Stimulated activated CD4-positive, alpha-beta T cell treated with anti-CD3 and anti-CD28 coated beads, Interleukin-2, amount 100 ng/mL, for 24 hours (primary cell): ENCODE data around the gene ELMO1.
A peak's percentile ranks its signal among the peaks of the same experiment; 100 is the strongest.

Source experiments
- DNase-seq, 2 donors: peaks; one replicate each; pipeline ENCODE4 v3.0.0-alpha.2; 2020

Gene ELMO1

DNA sequence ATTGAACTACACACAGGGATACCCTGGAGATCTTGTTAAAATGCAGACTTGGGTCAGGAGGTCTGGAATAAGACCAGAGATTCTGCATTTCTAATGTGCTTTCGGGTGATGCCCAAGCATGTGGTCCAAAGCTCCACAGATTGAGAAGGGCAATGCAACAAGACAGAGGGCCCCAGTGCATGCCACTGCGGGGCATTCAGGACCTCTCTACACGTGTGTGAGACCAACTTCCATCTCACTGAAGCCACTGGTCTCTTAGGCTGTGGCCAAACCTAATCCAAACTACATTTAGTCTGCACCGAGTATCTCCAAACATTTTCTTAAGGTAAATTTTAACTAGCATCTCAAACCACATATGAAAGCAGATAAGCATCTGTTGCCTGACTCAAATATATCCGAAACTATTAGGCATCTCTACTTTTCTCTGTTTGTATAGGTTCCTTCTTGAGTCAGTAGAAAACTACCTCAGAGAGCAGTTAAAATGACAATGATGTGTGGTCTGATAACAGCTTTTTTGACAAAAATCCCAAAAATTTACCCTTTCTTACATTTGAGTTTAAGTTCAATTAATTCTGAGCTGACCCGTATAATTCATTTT is 107.5 kb downstream of the ELMO1 start:
- DNase-seq: no peak

DNA sequence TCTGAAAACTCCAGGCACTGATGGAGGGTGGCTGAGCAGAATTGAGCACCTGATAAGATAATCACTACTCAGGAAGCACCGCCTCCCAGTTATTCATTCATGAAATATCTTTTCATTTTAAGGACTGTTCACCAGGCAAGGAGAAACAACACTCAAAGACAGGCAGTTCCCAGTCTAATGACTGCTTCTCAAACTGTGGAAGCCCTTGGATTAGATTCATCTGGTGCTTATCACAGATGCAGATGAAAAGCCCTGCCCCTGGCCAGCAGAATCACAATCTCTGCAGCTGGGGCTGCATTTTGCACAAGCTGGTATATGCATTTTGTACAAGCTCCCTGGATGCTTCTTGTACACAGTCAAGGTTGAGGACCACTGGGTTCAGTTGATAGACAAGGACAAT is 109.7 kb downstream of the ELMO1 start:
- no peak for DNase-seq

DNA sequence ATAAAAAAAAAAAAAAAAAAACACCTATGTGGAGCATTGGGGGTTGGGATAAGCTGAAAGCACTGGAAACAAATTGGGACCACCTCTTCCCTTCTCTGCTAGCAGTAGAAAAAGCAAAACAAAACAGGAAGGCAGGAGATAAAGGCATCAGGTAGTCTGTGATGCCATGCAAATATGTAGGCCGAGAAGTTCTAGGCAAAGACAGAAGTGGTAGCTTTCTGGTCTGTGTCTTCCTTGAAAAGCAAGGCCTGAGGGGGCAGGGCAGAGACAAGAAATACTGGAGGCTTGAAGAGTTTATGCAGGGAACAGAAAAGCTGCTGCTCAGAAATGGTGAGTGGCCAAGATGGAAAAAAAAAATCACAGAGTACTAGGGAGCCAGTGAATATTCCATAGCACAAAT is 111.1 kb downstream of the ELMO1 start:
- DNase-seq: no peak

DNA sequence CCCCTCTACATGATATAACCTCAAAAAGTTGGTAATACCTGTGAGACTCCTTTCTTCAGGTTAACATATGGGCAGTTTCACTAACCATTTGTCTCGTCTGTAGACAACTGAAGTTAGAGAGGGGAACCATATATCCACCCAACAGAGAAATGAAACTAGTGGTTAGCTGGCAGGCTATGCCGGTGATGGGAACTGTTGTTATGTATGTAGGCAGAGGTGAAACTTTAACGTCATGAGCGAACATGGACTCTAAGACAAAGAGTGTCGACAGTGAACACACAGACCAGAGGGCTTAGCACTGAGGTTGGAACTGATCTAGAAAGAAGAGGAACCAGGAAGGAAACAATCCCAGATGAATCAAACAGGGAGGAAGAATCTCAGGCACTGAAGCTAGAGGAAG is 112.4 kb downstream of the ELMO1 start:
- DNase-seq: peak; percentile 31 to 45

DNA sequence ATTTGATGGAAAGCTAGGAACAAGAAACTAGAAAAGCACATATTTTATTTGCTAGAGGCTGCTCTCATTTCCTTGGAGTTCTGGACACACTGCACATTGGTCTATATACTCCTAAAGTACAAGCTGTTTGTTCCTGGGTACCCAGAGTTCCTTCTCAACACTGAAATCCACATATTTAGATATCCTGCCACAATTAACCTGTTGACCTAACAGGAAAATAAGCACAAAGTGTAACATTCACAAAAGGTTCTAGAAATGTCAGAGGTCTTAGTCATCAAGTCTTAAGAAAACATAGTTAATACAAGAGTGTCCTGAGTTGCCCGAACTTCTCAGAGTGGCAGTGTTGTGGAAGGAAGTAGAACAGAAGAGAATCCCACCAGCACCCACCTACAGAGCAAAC is 115.6 kb downstream of the ELMO1 start:
- no peak for DNase-seq

DNA sequence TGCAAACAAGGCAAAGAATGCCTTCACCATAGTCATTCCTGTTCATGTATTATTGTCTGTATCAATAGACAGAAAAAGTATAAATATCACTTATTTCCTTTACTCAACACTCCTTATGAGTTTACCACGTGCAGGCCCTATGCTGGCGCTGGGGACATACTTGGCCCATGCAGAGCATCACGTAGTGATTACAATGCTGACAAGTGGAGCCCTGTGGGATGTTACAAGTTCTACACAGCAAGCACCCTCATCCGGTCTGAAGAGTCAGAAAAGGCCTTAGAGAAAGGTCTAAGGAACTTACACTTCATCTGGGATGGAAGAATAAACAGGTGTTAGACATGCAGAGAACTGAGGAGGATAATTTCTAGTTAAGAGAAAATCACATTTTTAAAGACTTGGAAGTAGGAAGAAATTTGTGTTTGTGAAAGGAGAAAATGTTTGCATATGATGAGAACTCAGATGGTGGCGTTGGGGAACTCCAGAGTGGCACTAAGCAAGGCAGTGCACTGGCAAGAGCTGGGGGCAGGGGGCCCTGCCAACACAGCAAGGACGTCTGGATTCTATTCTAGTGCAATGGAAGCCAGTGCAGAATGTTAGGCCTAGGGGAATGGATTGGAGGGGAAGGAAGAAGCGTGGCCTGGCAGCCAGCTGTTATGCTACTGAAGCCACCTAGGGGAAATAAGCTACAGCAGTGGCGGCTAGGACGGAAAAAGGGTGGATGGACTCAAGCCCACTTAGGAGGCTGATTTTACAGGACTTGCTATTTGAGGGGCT is 116.2 kb downstream of the ELMO1 start:
- DNase-seq: no peak

DNA sequence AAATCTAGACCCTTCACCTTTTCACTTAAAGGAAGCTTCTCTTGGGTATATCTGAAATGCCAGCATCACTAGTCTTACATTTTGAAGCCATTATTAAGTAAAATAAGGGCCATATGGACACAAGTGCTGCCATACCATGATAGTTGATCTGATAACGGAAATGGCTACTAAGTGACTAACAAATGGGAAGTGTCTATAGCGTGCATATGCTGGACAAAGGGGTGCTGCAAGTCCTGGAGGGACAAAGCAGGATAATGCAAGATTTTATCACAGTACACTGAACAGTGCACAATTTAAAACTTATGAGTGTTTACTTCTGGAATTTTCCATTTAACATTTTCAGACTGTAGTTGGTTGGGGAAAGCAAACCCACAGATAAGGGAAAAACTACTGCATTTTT is 117.9 kb downstream of the ELMO1 start:
- DNase-seq: no peak

DNA sequence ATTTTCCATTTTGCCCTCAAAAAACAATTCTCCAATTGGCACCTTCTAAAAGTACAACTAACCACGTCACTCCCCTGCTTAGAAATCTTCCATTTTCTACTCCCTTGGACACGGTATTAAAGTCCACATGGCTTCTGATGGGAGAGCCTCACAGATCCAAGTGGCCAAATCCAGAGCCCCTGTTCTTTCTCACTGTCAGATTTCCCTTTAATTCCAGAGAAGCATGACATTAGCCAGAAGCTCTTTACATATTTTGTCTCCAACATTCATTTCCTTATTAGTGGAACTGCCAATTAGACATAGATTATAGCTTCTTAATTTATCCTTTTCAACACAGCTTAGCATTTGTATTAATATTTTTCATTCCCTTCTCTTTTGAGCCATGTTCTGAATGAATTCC is 118.7 kb downstream of the ELMO1 start:
- DNase-seq: no peak

DNA sequence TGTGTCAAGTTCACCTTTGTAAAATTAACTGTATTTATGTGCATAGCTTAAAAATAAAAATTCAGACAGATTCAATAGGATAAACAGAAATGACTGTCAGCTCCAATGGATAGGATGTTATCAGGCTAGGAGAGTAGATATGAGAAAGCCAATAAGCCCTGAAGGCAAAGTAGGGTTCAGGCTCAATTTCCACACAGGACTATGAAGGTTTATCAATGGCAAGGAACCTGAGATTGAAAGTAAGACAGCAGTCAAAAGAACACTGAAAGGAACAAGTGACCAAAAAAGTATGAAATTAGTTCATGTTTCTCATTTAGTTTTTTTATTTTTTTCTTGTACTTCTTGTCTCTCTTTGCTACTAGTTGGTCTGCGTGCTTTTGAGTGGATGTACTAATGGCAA is 121.4 kb downstream of the ELMO1 start:
- DNase-seq: no peak

DNA sequence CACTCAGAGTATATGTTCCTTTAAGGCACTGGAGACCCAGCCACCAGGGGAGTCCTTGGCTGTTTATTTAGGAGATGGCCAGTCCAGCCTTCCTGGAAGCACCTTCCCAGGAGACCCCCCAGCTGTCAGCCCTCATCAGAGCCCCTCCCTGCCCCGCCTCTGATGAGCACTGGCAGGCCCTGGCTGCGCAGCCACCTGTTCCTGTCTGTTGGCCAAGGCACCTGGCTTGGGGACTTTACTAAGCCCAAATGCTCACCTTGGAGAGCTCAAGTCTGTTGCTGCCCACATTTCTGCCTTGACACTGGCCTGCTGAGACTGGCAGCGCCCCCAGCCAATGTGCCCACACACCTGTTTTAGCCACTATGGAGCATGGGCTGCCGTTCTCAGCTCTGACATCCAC is 124.7 kb downstream of the ELMO1 start:
- DNase-seq: no peak

DNA sequence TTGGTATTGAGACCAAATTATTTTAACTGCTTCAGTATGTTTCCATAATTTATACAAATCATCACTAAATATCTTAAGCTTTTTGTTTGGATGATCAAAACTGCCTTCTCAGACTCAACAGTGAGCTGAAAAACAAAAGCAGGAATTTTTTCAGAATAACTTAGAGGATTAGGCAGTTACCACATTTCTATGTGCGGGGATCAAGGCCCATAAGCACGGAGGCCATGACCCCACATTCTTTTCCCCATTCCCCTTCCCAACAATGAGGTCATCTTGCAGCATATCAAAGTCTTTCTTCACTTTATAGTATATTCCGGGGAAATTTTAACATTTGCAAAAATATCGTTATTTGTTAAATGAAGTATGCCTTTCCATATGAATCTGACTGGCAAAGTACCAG is 125.8 kb downstream of the ELMO1 start:
- no peak for DNase-seq

DNA sequence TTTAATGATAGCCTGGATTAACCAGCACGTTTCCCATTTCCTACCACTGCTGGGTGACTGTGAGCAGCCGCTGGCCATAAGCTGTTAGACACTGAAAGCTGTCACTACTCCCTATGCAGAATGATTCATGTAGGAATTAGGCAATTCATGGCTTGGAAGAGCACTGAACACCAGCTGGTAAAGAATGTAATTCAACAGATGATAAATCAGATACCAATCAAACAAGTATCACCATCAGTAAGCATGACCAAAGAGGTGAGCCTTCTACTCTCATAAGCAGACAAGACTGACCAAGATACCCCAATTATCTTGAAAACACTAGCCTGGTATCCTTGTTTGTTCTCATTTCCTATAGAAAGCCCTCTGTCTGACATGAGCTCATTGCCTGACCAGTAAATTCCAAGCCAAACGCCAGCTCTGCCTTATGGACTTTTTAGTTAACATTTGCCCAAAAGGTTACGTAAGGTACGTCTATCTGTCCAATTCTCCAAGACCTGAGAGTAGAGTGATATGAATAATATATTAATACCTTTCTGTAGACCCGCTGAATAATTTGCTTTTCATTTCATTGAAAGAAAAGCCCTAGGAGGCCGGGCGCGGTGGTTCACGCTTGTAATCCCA is 127.7 kb downstream of the ELMO1 start:
- DNase-seq: no peak

DNA sequence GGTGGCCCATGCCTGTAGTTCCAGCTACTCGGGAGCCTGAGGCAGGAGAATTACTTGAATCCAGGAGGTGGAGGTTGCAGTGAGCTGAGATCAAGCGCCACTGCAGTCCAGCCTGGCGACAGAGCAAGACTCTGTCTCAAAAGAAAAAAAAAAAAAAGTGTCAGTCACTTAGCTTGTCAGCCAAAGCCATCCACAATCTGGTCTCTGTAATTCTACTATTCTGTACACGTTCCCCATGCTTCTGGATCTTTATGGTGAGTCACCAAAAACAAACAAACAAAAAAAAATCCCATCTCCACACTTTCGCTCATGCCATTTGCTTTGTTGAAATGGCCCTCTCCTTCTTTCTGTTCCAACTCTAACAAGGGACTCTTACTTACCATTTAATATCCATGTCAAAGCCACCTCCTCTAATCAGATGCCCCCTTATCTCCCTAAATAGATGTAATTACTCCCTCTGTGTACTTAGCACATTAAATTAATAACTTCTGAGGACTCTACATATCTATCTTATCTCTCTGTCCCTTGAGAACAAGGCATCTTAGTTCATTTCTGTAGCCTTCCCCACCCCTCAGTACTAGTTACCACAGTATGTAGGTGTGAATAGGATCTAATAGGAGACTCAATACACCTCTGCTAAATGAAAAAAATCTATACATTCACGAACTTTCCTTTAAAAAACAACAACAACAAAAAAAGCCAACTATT is 128.4 kb downstream of the ELMO1 start:
- DNase-seq: no peak

DNA sequence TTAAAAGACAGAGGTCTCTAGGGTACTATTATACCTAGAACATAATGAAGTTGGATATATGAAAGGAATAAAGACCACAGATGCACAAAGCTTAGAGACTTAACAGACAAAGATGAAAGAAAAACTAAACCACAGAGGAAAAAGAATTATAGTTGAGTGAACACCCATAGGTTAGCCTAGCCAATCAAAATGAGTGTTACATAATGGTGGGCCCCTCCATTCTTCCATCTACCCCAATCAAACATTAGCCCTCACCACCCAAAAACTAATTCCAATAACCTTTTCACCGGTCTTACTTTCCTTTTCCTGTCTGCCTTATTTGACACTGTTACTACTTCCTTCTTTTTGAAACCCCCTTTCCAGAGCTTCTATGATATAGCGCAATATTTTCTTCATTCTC is 130.1 kb downstream of the ELMO1 start:
- no peak for DNase-seq

DNA sequence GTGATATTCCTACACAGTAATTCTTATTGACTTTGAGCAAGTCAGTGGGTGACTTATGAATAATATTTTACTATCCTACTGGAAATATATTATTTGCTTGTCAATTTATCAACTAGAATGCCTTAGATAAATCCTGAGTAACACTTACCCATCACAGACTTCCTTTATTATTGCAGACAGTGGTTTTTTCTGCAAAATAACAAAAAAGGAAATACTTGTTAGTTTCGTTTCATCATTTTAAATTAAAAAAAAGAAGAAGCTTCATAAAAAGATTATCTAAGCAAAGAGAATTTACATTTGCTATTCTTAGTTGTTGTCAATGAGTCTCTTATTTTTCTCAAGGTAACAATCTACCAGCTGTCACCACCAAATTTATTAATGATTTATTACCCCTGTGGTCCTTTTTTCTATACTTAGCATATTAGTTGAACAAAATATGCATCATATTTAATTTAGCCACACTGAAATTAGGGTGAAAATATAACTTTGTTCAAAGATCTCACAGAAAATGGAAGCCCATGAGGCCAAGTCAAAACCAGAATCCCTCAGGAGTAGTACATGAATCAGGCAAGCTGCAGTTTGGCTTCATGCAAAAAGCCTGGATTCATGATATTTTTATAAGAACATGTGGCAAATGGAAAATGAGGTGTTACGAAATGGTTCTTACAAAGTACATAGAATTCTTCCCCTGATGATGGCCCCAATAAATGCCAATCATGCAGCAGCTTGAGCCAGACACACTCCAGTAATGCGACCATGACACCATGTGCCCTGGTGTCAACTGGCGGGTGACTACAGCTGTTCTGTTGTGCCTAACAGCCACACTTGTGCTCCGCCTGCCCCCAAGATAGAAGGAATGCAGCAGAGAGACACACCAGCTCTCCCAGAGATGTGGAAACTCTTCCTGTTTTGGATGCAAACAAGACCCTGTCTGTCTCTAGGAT is 132.6 kb downstream of the ELMO1 start:
- no peak for DNase-seq

DNA sequence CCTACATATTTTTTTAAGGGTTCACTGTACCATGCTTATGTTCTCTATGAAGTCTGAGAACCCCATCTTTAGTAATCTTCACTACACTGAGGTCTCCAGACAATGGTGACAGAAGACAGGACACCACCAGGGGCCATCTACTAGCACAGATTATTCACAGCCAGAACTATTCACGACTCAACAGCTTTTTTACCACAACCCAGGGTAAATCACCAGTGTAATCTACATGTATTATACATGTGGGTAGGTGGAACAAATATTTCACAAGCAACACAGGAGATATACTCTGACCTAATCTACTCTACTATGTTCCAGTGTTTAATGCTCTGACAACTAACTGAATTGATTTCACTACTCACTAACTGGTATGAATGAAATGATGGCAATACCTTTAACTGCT is 136.1 kb downstream of the ELMO1 start:
- no peak for DNase-seq

DNA sequence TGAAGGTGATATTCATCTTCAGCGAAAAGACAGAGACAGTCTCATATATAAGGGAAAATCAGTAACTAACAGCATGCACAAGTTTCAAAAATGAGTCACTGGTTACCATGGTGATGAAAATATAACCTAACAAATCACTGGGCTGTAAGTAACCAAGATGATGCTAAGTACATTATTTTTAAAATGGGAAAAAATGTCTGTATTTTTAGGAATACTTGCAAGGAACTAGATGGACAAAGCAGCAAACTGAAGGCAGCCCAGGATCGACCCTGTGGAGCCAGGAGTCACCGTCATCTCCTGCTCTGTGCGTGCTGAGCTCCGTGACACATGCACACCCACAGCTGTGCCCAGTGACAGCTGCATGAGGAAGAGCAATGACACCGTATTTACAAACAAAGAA is 137.3 kb downstream of the ELMO1 start:
- DNase-seq: peak; percentile 31 to 43

DNA sequence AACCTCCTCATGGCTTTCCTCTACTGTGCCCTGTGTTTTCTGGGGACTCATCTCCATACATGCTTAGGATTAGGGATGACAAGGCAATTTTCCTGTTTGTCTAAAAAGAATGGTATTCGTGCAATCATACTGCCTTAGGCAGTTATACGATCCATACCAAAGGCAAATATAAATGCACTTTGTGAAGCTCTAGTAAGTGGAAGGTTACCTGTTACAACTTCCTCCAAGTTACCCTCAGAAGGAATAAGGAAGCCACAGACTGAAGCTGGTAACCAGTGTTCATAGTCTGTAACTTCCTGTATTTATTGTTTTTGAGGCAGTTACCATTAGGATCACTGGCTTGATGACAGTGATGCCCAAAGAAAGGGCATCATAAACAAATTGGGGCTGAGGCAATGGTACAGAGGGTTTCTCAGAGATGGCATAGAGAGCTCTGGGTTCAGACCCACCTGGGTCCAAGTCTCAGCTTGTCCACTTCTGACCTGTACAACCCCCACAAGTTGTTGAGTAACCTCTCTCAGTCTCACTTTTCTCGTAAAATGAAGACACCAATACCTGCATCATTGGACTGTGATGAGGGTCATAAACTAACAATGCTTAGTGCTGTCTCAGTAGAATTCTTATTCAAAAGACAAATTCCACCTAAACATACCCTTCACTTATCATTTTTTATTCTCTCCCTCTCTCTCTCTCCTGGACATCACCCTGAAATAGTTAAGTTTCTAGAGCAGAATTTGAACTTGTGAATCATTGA is 138.2 kb downstream of the ELMO1 start:
- DNase-seq: no peak

DNA sequence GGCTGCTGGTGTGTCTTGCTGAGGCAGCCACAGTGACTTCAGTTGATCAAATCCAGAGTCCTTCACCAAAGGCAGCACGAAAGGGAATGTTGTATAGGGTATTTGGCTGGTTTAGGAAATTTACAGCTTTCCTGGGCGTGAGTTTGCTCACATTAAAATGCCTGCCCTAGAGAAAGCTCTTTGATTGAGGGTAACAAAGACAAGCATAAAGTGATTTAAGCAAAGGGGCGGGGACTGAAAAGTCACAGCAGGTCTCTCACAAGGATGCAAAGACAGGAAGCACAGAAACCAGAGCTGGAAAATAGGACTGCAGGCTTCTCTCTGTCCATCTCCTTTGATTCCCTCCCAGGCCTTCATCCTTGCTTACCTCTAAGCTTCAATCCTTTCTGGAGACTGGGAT is 139.2 kb downstream of the ELMO1 start:
- no peak for DNase-seq

DNA sequence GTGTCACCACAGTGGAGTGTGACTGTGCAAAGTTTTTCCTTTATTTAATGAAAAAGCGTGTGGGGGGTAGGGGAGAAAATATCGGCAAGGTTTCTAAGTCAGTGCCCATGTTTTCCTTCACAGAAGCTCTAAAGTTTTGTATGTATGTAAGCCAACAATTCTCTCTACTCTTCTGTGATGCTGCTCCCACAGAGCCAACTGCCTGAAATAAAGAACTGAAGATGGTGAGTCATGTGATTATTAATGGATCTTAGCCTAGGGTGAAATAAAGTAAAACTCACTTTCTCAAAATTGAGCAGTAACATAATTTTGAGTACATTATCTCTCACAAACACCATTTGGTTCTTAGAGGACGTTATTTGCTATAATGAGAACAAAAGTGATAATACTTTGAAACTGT is 143.7 kb downstream of the ELMO1 start:
- DNase-seq: no peak

DNA sequence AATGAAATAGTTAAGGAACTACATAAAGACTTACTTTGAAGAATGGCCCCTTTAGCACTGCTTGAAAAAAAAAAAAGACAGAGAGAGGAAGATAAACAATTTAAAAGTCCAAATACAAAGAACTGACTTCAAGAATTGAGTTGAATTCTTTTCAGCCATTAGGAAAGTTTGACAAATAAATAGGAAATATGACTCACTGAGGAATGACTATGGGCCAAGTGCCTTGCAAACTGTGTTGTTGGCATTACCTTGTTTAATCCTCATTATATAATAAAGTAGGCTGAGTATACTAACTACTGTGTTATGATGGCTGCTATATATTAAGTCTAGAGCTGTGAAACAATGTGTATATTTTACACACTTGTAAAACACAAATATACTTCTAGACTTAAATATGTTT is 151.1 kb downstream of the ELMO1 start:
- DNase-seq: no peak

DNA sequence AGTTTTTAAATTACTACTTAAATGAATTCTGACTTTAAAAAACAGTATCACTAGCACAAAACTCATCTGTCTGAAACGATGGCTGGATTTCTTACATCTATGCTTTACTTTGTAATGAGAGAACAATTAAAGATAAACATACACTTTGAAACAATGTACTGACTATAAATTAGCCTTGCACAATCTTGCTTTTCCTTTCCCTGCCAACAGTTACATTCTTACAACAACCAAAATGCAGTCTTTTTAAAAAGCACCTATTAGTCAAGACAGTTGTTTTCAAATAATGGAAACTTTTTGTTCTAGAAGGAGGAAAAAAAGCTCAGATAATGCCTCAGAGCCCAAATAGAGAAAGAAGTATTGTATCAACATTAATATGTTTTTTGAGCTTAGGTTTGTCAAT is 153.3 kb downstream of the ELMO1 start:
- DNase-seq: no peak
